ENCODE measurements around the gene ZNF688. TPM values are rescaled to one million over a fixed set of nuclear protein-coding genes. Genes with fewer than 3 reads are reported as not detected.

Gene ZNF688
- total and polyA plus RNA-seq, 2 donors from 2014 or later: 16.7 to 32.7 TPM

- intact Hi-C loops (cut with DNase I): no loop called here
- no peaks in the 10 kb centered on the region for H3K9me3 ChIP-seq (ENCODE audit: control insufficient read depth in 2 of 3, insufficient read depth in 1 of 3, low read length in 3 of 3)
- H3K4me3 ChIP-seq (ENCODE audit: low read length in 3 of 3): peak overlapping the region; percentile 85 to 99 (median 91)
- peak overlapping the region; percentile 89 to 97 (median 95) for H3K9ac ChIP-seq (ENCODE audit: low read length in 3 of 3)
- DNase-seq (peak in 1 of 5 donors; percentile 54), FAIRE-seq (no peak)
- TF ChIP-seq CTCF (IDR thresholded peaks at IDR 0.05; ENCODE audit: borderline replicate concordance, extremely low read depth, insufficient read depth): no peak
- no peaks in the 10 kb centered on the region for H3K27me3 ChIP-seq (ENCODE audit: control insufficient read depth, insufficient read depth, low read length)
- H3K4me1 ChIP-seq (ENCODE audit: control insufficient read depth in 2 of 3, insufficient read depth in 2 of 3, low read depth in 1 of 3, low read length in 3 of 3): peaks cover 0 to 11% (median 6%) of the 10 kb centered on the region in 3 donors
- peak overlapping the region; percentile 98 to 99 for H3K27ac ChIP-seq (ENCODE audit: low read depth in 2 of 2, low read length in 2 of 2)
- H3K36me3 ChIP-seq (ENCODE audit: control insufficient read depth in 2 of 3, insufficient read depth in 3 of 3, low read length in 3 of 3): peaks cover 0 to 6% (median 2%) of the 10 kb centered on the region in 3 donors
Observed at GRCh38 chr16:30535106-30535776, 36.3 kb downstream of the ZNF688 start.

GRCh38 chr16:30534368-30535105 is 37.0 kb downstream of the ZNF688 start, which contains the start of gene ZNF747:
ZNF747 (minus strand) TSS chr16:30534858; CDS start chr16:30534679, 179 bp downstream.
- peak; percentile 94 to 98 (median 97) for DNase-seq
- no peak for FAIRE-seq
- peak within 1 kb of the TSS; percentile 89 to 98 (median 95) for H3K9ac ChIP-seq (ENCODE audit: low read length in 3 of 3)
- TF ChIP-seq CTCF (IDR thresholded peaks at IDR 0.05; ENCODE audit: borderline replicate concordance, extremely low read depth, insufficient read depth): no peak
- H3K36me3 ChIP-seq (ENCODE audit: control insufficient read depth in 2 of 3, insufficient read depth in 3 of 3, low read length in 3 of 3): peaks cover 0 to 6% (median 2%) of the 10 kb centered on the region in 3 donors
- H3K9me3 ChIP-seq (ENCODE audit: control insufficient read depth in 2 of 3, insufficient read depth in 1 of 3, low read length in 3 of 3): no peaks in the 10 kb centered on the region
- peak within 1 kb of the TSS; percentile 98 to 99 for H3K27ac ChIP-seq (ENCODE audit: low read depth in 2 of 2, low read length in 2 of 2)
- peaks cover 0 to 11% (median 6%) of the 10 kb centered on the region in 3 donors for H3K4me1 ChIP-seq (ENCODE audit: control insufficient read depth in 2 of 3, insufficient read depth in 2 of 3, low read depth in 1 of 3, low read length in 3 of 3)
- peak within 1 kb of the TSS; percentile 85 to 99 (median 91) for H3K4me3 ChIP-seq (ENCODE audit: low read length in 3 of 3)
- intact Hi-C loops (cut with DNase I): no loop called here
- H3K27me3 ChIP-seq (ENCODE audit: control insufficient read depth, insufficient read depth, low read length): no peaks in the 10 kb centered on the region

GRCh38 chr16:30533748-30534367 is 37.7 kb downstream of the ZNF688 start:
- no peak for FAIRE-seq
- Histone ChIP-seq H3K27me3 (ENCODE audit: control insufficient read depth, insufficient read depth, low read length) (no peaks in the 10 kb centered on the region), H3K36me3 (ENCODE audit: control insufficient read depth in 2 of 3, insufficient read depth in 3 of 3, low read length in 3 of 3) (peaks cover 0 to 6% (median 2%) of the 10 kb centered on the region in 3 donors), H3K27ac (ENCODE audit: low read depth in 2 of 2, low read length in 2 of 2) (peak overlapping the region; percentile 98 to 99), H3K9ac (ENCODE audit: low read length in 3 of 3) (peak overlapping the region; percentile 36 to 98 (median 89)), H3K4me1 (ENCODE audit: control insufficient read depth in 2 of 3, insufficient read depth in 2 of 3, low read depth in 1 of 3, low read length in 3 of 3) (peaks cover 0 to 11% (median 7%) of the 10 kb centered on the region in 3 donors), H3K4me3 (ENCODE audit: low read length in 3 of 3) (peak overlapping the region; percentile 85 to 91 (median 88)), H3K9me3 (ENCODE audit: control insufficient read depth in 2 of 3, insufficient read depth in 1 of 3, low read length in 3 of 3) (no peaks in the 10 kb centered on the region)
- no peak for TF ChIP-seq CTCF (IDR thresholded peaks at IDR 0.05; ENCODE audit: borderline replicate concordance, extremely low read depth, insufficient read depth)
- intact Hi-C loops (cut with DNase I): no loop called here
- DNase-seq: peak in 4 of 5 donors; percentile 25 to 61 (median 44)
